ENCODE measurements around the gene FAM174B.
A peak's percentile ranks its signal among the peaks of the same experiment; 100 is the strongest.

Gene FAM174B

DNA sequence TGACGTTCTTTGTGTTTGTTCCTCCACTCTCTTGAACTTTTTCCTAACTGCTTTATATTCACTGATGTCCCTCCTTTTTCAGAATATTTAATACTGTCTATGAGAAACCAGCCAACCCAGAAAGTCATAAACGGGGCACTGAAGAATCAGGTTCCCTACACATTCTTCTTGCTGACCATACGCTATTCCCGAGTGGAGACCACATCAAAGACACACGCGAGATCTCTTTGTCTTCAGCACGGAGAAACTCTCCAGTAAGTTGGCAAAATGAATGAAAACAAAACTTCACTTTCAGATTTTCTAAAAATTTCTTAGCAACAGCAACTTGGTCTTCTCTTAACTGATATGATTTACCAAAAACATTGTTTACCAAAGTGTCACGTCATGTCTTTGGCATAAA lies 22.6 kb downstream of the FAM174B start:
- TF ChIP-seq JUND (IDR thresholded peaks at IDR 0.05; ENCODE audit: low read depth) = no peak
- no peak for DNase-seq (ENCODE audit: low read depth in 1 of 2, low spot score in 1 of 2)
- in situ Hi-C loops (cut with HindIII; ENCODE audit: low pct_unique_long_range_greater_than_20kb, low sequenced_read_pairs) = no loop called here

DNA sequence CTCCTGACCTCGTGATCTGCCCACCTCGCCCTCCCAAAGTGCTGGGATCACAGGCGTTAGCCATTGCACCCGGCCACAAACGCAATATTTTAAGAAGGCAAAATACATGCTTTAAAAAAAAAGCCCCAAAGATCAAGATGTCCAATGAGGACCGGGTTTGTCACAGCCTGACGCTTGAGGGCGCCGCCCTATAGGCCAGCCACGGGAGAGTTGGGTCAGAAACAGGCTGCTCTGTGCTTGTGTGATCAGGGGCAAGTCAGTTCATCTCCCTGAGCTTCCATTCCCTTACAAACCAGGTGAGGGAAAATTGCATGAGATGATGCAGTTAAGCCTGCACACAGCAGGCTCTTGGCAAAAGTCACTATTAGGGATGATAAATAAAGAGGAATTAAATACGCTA lies 23.9 kb downstream of the FAM174B start:
- no peak for TF ChIP-seq JUND (IDR thresholded peaks at IDR 0.05; ENCODE audit: low read depth)
- DNase-seq (ENCODE audit: low read depth in 1 of 2, low spot score in 1 of 2) = peak in 1 of 2 experiments; percentile 38
- in situ Hi-C loops (cut with HindIII; ENCODE audit: low pct_unique_long_range_greater_than_20kb, low sequenced_read_pairs) = no loop called here

DNA sequence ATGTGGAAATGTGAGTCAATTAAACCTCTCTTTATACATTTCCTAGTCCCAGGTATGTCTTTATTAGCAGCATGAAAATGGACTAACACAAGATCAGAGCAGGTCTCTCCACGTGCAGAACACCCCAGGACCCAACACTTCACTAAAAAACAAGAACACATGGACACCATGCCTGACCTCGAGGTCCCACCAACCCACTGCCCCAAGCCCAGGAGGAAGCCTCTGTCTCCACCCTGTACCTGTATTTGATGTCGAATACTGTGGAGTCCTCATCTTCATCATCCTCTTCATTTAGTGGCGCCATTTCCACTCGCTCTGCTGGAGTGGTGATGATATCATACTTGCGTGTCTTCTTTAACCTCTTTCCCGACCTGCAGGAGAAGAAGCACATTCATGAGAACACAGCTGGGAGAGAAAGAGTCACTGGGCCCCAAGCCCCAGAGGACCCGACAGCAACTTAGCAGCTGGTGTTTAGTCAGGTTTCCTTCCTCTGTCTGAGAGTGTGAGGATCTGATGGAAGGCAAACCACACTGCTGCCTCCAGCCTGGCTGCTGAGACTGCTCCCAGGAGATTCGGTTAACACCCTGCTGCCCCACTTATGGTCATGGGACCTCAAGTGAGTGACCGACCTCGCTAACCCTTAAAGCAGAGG lies 25.5 kb downstream of the FAM174B start:
- TF ChIP-seq JUND (IDR thresholded peaks at IDR 0.05; ENCODE audit: low read depth) = no peak
- in situ Hi-C loops (cut with HindIII; ENCODE audit: low pct_unique_long_range_greater_than_20kb, low sequenced_read_pairs) = no loop called here
- no peak for DNase-seq (ENCODE audit: low read depth in 1 of 2, low spot score in 1 of 2)

DNA sequence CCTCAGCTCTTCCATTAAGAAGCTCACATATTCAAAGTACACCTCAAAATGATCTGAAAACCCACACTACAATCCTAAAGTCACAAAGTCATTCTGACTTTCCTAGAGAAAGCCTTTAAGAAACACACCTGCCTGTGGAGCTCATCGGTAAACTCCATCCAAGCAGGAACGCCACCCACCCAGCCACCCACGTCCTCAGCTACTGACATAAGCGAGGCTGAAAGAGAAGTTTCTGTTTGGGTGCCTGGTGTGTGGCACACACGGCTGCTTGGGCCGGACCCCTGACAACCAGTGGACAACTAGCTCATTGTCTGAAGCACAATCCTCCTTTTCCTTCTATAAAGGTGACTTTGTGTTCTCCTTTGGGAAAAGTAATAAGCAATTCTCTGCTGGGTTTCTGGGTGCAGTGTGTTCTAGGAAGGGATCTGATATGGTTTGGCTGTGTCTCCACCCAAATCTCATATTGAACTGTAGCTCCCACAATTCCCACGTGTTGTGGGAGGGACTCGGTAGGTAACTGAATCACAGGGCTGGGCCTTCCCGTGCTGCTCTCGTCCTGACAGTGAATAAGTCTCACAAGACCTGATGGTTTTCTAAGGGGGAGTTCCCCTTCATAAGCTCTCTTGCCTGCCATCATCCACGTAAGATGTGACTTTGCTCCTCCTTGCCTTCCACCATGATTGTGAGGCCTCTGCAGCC lies 26.1 kb downstream of the FAM174B start:
- in situ Hi-C loops (cut with HindIII; ENCODE audit: low pct_unique_long_range_greater_than_20kb, low sequenced_read_pairs) = no loop called here
- no peak for TF ChIP-seq JUND (IDR thresholded peaks at IDR 0.05; ENCODE audit: low read depth)
- no peak for DNase-seq (ENCODE audit: low read depth in 1 of 2, low spot score in 1 of 2)

DNA sequence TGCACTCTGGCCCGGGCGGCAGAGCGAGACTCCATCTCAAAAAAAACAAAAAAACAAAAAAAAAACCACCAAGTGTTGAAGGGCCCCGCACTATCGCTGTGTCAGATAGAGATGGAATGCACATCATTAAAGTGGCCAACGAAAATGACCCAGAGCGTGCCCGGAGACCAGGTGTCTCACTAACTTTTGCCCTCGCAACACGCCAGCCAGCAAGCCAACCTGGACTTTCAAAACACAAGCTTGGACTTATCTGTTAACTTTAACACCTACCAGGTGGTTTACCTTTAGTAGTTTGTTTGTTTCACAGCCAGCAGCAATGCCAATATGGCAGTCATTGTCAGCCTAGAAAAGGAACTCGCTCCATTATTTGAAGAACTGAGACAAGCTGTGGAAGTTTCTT lies 28.6 kb downstream of the FAM174B start:
- DNase-seq (ENCODE audit: low read depth in 1 of 2, low spot score in 1 of 2) = no peak
- in situ Hi-C loops (cut with HindIII; ENCODE audit: low pct_unique_long_range_greater_than_20kb, low sequenced_read_pairs) = no loop called here
- TF ChIP-seq JUND (IDR thresholded peaks at IDR 0.05; ENCODE audit: low read depth) = no peak

- no peak for TF ChIP-seq JUND (IDR thresholded peaks at IDR 0.05; ENCODE audit: low read depth)
- in situ Hi-C loops (cut with HindIII; ENCODE audit: low pct_unique_long_range_greater_than_20kb, low sequenced_read_pairs) = no loop called here
- no peak for DNase-seq (ENCODE audit: low read depth in 1 of 2, low spot score in 1 of 2)
These were observed 30.2 kb downstream of the FAM174B start for GRCh38 chr15:92625251-92625980.

GRCh38 chr15:92624401-92624991 lies 31.1 kb downstream of the FAM174B start:
- no peak for TF ChIP-seq JUND (IDR thresholded peaks at IDR 0.05; ENCODE audit: low read depth)
- DNase-seq (ENCODE audit: low read depth in 1 of 2, low spot score in 1 of 2) = no peak
- in situ Hi-C loops (cut with HindIII; ENCODE audit: low pct_unique_long_range_greater_than_20kb, low sequenced_read_pairs) = no loop called here

DNA sequence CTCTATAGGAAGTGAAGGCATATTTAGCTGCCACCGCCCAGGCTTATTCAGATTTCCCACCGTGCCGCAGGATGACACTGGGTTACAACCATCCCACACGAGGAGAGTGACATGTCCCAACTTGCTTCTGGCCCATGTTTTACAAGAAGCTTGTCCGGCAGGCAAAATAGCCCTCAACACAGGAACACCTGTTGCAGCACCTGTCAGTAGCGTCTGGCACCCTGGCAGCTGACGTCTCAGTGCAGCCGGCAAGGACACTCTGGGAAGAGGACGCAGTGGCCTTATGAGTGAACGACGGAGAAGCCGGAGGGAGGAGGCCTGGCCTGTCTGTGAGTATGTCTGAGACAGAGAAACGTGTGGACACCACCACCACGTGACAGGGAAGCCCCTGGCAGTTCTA lies 32.1 kb downstream of the FAM174B start:
- DNase-seq (ENCODE audit: low read depth in 1 of 2, low spot score in 1 of 2) = no peak
- no peak for TF ChIP-seq JUND (IDR thresholded peaks at IDR 0.05; ENCODE audit: low read depth)
- in situ Hi-C loops (cut with HindIII; ENCODE audit: low pct_unique_long_range_greater_than_20kb, low sequenced_read_pairs) = no loop called here

GRCh38 chr15:92621972-92622533 lies 33.5 kb downstream of the FAM174B start:
- in situ Hi-C loops (cut with HindIII; ENCODE audit: low pct_unique_long_range_greater_than_20kb, low sequenced_read_pairs) = no loop called here
- DNase-seq (ENCODE audit: low read depth in 1 of 2, low spot score in 1 of 2) = no peak
- no peak for TF ChIP-seq JUND (IDR thresholded peaks at IDR 0.05; ENCODE audit: low read depth)

DNA sequence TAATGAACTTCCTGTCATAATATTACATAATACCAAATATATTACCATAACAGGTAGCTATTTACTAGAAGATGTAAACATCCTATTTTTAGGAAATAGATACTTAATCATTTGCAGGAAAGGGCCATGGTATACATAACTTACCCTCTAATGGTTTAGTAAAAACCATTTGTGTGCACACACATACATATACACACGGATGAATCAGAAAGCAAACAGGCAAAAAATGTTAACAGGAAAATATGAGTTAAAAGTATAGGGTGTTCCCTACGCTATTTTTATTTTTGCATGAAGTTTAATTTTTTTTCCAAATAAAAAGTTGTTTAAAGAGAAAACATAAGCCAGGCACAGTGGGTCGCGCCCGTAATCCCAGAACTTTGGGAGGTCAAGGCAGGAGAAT lies 34.6 kb downstream of the FAM174B start:
- TF ChIP-seq JUND (IDR thresholded peaks at IDR 0.05; ENCODE audit: low read depth) = no peak
- DNase-seq (ENCODE audit: low read depth in 1 of 2, low spot score in 1 of 2) = no peak
- in situ Hi-C loops (cut with HindIII; ENCODE audit: low pct_unique_long_range_greater_than_20kb, low sequenced_read_pairs) = no loop called here

- DNase-seq (ENCODE audit: low read depth in 1 of 2, low spot score in 1 of 2) = no peak
- in situ Hi-C loops (cut with HindIII; ENCODE audit: low pct_unique_long_range_greater_than_20kb, low sequenced_read_pairs) = no loop called here
- no peak for TF ChIP-seq JUND (IDR thresholded peaks at IDR 0.05; ENCODE audit: low read depth)
These were observed 36.2 kb downstream of the FAM174B start for GRCh38 chr15:92619145-92620101.

Data from T47D (cell line).